NCI-H2081 (cell line): ENCODE data around the gene GMFB.
A peak's percentile ranks its signal among the peaks of the same experiment; 100 is the strongest.
"Not testable (repeated sequence)": the region's sequence is repeated elsewhere in the genome, so short reads cannot be mapped to it uniquely, and the experiment has no call there.

Experiments used
- DNase-seq, 2 experiments: peaks; one replicate each; lab custom pipeline; 2025; lab: John Stamatoyannopoulos, UW

Gene GMFB

DNA sequence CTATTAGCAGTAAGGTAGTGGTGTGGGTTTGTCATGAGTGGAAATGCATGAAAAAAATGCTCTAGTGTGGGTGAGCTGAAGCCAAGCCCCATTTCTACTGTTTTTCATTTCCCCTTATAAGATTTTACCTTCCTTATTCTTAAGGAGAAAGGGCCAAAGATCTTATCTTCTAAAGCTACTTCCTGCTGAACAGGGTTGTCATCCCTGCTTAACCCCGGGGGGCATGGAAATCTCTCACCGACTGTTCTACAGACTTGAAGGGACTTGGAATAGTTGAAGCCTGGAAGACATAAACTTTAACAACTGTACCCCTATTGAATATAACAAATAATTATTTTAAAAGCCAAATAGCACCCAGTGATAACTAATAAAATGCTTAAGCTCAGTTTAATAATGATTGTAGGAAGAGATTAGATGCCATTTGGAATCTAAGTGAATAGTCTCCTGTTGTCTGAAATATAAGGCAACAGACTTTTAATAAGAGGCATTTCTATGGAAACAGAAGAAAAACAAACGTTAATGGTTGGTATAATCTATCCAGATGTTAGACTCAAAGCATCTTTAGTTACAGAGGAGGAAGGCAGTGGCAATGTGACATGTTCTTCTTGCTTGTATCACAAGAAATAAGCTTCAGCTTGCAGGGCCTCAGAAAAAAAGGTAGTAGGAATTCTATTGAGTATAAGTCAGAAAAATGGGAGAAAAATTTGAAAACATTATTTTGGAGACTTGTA is 1.8 kb upstream of the GMFB start:
- DNase-seq = no peak

DNA sequence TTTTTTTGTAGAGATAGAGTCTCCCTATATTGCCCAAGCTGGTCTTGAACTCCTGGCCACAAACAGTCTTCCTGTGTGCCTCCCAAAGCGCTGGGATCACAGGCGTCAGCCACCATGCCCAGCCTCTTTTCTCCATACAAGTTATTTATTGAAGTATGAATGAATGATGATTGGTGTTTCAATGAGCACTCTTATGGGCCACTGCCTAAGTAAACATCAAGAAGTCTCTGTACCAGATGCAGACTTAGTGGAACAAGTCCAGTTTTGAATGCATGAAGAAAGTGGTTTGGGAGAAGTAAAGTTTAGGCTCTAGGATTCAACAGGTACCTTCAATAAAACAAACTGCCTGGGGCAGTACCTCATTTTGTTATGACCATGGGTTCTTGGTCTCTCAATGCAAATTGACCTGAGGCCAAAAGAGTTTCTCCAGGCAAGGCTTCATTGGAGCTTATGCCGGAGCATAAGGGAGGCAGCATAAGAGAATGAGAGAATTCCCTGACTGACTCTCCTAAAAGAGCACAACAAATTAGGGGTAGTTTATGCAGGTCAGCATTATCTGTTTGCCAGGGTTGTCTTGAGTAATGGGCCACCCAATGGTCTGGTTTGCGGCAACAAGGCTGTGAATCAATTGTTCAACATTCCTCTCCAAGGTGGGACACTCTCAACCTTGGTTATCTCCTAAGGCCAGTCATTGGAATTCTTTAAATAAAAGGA is 1.1 kb upstream of the GMFB start:
- DNase-seq = no peak

DNA sequence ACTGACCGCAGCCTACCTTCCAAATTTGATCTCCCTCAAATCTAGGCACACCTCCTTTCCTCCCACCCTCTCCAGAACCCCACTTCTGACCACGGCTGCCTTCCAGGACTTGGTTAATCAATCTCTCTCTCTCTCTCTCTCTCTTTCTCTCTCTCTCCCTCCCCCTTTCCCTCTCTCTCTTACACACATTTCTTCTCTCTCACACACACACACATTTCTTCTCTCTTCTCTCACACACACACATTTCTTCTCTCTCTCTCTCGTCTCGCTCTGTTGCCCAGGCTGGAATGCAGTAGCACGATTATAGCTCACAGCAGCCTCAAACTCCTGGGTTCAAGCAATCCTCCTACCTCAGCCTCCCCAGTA is 521 bp upstream of the GMFB start:
- no peak for DNase-seq

DNA sequence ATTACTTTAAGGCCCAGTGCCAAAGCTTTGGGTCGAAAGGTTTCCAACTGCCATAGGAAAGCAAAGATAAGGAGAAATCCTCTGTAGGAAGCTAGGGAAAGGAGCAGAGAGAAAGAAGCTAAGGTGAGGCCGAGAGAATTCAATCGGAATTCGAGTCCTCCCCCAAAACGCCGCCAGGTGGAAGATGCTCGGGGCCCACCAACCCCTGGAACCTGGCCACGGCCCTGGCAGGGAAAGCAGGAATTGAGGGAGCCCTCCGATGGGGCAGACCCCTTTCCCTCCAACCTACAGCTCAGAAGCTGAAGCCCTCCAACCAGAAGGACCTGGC is 498 bp downstream of the GMFB start:
- no peak for DNase-seq

DNA sequence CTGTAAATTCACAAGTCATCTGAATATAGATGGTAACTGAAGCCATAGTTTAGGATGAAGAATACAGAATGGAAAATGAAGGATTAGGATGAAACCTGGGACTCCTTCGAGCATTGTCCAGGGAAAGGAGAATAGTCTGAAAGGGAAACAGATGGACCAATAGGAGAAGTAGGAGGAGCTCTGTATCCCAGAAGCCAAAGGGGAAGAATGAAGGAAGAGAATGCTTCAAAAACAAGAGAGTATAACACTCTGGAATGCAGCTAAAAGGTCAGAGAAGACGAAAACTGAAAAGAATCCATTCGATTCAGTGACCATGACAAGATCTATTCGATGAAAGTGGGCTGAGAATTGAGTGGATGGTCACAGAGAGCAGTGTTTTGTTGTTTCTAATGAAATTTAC is 1.0 kb downstream of the GMFB start:
- DNase-seq = peak in 1 of 2 experiments; percentile 11

DNA sequence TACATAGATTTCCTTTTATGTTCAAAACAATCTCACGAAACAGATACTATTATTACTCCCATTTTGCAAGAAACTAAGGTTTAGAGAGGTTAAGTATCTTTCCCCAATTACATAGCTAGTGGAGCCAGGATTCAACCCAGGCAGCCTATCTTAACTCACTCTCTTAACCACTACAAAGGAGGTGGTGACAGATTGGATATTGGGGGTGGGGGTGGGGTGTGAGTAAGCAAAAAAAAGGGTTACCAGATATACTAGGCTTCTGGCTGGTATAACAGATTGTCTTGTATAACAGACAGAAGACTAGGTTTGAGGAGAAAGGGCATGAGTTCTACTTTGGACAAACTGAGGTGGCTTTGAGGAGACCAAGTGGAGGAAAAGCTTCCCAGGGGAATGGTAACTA is 2.1 kb downstream of the GMFB start:
- no peak for DNase-seq

DNA sequence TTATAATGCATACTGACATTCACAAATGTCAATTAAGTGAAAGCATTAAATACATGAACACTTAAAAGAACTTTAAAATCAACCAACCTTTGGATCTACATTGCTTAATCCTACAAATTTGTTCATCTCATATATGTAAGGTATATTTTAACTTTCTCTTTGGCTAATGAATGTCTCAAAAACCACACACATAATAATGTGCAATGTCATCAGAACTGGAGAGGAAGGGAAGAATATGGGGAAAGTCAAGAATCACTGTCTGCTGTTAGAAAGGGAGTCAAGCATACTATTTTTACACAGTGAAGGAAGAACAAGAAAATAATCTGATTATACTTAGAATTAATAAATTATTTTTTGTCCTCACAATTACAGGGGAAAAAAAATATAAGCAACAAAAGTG is 4.9 kb downstream of the GMFB start:
- DNase-seq = no peak

DNA sequence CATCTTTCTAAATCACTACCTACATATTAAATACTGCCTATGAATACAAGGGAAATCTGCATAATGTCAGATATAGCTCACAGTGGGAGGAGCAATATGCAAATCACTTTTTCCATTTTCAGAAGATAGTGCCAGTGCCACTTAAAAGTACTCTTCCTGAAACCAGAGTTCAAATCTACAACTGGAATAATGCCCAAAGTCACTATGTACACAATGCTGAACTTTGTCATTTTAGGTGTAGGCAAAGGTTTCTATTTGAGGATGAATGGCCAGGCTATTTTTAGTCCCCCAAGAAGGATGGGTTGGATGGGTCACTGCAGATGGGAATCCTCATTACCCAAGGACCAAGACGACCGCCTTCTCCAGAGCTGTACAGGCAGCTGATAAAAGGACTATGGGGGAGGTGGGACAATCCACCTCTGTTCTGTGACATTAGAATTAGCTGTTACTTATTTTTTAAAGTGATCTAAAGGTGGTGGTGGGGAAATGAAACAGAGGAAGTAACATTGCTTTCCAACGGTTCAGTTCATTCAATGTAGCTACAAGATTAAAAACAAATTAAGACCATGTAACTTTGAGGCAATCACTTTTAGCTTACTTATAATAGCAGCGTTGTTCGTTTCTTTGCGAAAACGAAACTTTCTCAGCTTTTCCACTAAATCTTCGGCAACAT is 5.6 kb downstream of the GMFB start:
- DNase-seq = no peak

DNA sequence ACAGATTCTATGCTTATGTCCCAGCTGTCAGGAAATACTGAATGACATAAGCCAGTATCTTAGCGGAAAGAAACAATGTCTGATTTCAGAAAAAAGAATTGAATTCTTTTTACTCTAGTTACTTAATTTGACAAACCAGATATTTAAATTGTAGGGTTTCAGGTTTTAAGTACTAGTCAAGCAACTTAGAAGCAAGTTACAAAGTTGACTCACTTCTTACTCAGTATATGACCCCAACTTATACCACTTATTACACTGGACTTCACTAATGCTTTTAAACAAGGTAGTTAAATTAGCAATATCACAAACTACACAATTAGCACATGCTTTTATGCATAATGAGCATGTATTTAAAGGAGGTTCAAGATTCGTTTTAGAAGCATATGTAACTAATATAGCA is 7.1 kb downstream of the GMFB start:
- DNase-seq = no peak

DNA sequence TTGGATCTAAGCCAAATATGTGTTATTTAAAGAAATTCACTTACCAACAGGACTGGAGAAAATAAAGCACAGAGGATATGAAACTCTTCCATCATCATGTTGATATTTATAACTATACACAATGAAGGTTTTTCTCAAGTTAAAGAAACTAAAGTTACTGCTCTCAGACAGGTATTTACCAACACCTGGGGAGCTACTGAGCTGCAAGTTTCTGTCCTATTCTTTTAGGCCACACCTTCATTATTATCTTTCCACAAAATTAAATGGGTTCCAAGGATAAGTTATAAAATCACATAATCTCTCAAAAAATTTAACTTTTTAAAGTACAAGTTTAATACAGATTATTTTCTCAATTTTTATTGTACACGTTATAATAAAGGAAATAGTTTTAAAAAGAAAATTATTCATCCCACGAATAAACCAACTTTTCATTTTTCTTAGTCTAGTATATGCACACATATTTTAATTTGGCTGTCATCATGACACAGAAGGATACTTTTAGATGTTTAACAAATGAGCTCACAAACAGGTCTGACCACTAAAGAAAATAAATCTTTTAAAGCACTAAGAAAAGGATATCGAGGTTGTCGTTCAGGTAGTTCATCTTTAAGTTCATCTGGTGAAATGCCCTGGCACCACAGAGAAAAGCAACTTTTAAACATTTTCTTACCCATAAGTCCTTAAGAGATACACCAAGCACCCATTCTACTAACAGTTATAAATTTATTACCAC is 7.8 kb downstream of the GMFB start:
- DNase-seq = no peak

DNA sequence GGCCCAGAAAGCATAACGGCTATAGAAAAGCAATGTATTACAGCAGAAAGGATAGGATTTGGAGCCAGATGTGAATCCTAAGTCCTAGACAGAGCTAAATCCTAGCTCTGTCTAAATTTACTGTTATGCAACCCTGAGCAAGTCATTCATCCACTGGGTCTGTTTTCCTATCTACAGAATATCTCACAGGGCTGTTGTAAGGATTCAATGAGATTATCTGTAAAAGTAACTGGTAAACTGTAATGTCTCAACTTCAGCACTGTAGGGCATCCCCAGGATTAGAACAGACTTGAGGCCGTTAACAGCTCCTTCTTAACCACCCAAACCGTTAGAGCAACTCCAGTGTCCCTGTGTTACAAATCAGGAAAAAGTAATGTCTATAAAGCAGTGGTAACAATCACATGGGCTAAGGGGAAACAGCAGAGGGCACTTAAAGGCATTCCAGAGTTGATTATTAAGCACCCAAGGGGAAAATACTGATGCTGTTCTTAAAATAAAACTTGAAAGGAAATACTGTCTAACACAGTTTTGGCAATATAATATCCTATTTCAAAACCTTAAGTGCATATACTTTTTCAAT is 10.1 kb downstream of the GMFB start:
- DNase-seq = no peak

DNA sequence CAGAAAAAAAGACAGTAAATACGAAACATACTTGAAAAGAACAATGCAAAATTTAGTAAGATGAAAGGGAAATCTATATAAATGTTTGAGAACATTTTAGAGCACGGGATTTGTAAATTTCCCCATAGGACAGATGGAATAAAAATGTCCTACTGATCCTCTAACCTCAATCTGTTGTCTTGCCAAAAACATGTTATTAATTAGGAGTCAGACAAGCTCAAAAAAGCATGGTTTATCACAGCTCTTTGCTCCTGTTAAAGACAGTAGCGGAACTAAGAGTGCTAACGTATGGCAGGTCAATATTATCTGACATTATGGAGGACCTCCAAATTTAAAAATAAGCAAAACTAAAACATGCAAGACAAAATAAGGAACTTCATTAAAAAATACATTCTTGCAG is 12.9 kb downstream of the GMFB start:
- no peak for DNase-seq

DNA sequence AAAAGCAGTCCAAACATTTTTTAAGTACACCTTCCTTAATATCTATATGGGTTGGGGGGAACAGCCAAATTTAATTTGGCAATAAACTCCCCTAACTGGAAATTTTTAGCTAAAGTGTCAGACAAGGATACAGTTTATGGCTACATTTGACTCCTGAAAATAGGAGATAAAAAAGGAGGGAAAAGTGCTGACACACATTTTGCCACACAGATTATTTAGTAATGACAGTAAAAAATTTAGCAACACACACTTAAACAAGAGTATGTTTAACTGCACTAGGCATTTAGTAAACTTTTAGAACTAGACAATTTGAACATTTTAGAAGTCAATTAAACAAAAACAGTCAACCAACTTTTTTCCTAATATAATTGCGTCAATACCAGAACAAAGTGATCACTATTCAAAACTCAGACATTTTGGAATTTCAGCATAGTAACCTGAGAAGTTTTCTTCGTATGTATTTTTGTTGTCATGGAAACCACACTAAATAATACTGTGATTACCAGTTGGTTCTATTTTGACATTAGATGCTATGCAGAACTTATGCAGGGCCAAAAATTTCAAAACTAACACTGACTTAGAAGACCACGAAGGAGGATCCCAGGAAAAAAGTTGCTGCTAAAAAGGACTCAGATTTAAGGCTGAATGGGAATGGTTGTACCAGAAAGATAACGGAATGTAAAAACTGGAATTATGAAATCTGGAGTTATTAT is 13.4 kb downstream of the GMFB start:
- DNase-seq = no peak

DNA sequence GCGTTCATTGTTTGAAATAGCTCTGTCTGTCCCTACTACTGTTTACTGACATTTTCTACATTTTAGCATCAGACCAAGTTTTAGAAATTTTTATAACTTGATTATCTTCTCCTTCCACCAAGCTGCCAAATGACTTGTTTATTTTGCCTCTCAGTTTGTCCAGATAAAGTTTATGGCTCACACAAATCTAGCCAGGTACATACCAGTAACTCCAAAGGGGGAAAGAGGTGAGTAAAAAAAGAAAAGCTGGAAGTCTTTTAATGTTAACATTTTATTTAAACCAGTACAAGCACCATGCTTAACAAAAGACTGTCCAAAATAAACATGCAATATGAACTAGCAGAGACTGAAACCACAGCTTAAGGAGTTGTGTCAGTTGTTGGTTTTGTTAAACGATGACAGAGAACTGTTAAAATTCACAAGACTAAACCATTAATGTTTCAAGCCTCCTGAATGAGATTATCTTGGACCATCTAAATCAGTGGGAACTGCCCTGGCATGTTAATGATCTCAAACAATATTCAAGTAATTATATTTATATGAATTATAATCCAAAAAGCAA is 14.5 kb downstream of the GMFB start:
- no peak for DNase-seq

DNA sequence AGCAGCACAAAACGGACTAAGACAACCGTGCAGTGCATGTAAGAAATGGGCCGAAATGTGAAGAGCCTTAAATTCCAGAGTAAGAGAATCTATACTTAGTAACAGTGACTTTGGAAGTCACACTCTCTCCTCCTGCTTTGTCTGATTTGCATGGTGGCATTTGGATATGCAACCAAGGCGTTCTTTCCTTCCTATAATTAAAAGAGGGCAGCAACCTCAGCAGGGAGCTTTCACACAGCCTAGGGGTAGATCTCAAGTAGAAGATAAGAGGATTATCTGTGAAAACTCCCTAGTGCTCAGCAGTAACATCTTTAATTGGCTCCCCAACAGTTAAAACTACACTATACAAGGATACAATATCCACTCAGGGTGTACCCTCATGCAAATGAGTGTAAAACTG is 16.5 kb downstream of the GMFB start:
- DNase-seq = no peak

DNA sequence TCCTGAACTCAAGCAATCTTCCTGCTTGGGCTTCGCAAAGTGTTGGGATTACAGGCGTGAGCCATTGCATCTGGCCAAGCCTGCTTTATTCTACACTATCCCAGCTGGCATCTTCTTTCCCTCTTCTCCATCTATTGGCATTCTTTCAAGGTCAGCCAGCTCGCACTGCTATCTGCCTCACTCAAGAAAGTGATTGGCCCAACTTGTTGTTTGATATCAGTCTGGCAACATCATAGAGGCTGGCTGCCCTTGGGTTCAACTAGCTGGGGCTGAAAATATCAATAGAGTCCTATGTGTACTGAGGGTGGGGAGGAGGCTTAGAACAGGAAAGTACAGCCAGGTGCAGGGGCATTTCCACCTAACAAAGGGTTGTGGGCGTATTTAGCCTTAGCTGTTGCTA is 17.1 kb downstream of the GMFB start:
- no peak for DNase-seq

DNA sequence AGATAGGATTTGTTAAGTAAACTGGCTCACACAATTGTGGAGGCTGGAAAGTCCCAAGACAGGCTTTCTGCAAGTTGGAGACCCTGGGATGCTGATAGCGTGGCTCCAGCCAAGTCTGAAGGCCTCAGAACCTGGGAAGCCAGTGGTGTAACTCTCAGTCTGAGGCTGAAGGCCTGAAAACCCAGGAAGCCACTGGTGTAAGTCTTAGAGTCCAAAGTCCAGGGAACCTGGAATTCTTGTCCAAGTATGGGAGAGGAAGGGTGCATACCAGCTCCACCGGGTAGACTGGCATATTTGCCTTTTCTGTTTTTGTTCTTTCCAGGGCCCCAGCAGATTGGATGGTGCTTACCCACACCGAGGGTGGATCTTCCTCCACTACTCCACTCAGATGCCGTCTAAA is 18.1 kb downstream of the GMFB start:
- no peak for DNase-seq

DNA sequence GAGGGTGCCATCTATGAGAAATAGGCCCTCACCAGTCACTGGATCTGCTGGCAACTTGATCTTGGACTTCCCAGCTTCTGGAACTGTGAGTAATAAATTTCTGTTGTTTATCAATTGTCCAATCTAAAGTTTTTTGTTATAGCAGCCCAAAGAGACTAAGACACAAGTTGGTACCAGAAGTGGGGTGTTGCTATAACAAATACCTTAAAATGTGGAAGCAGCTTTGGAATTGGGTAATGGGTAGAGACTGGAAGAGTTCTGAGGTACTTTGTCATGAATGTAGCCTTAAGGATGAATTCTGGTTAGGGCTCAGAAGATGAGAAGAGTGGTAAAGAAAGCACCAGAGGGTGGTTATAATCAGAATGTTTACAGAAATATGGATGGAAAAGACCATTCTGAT is 21.5 kb downstream of the GMFB start:
- DNase-seq = no peak

DNA sequence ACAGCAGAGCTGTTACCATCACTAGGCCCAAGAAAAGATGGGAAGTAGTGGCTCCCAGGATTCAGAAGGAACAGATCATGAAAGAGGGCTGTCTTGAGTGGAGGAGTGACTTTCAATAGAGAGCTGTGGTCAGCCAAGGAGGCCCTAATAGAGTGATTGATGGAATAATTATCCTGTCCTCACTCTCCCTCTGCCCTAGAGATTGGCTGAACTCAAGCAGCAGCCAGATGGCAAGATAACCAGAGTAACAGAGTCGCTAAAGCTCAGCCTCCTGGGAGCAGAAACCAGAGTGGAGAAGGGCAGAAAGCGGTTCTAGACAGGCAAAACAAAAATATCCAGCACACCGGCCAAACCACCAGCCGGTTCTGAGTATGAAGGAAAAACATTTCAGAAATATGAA is 23.1 kb downstream of the GMFB start:
- no peak for DNase-seq

DNA sequence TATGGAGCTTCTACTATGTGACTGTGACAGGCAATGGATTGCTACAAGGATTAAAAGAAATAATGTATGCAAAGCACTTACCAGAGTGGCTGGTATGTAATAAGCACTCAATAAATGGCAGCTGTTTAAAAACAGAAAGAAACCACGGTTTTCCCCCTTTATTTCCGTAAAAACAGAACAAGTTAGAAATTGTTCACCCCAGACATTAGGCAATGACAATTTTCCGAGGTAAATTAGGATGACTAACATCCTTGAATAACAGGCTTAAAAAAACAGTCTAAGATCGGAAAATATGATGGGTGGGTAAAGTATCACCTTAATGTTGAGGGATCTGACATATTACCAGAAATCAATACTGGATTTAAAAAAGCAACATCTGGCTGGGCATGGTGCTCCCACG is 26.7 kb downstream of the GMFB start:
- DNase-seq = no peak

DNA sequence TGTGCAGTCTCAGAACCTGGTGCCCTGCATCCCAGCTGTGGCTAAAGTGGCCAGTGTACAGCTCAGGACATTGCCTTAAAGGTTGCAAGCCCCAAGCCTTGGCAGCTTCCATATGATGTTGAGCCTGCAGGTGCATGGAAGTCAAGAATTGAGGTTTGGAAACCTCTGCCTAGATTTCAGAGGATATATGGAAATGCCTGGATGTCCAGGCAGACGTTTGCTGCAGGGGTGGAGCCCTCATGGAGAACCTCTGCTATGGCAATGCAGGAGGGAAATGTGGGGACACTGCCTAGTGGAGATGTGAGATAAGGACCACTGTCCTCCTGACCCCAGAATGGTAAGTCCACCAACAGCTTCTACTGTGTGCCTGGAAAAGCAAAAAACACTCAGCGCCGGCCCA is 29.7 kb downstream of the GMFB start:
- DNase-seq = no peak

DNA sequence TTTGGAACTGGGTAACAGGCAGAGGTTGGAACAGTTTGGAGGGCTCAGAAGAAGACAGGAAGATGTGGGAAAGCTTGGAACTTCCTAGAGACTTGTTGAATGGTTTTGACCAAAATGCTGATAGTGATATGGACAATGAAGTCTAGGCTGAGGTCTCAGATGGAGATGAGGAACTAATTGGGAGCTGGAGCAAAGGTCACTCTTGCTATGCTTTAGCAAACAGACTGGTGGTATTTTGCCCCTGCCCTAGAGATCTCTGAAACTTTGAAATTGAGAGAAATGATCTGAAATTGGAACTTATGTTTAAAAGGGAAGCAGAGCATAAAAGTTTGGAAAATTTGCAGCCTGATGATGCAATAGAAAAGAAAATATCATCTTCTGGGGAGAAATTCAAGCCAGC is 30.2 kb downstream of the GMFB start:
- DNase-seq = not testable (repeated sequence)
